Middle frontal gyrus (tissue), 1 donor: ENCODE results near the gene PHKG2.

Experiments used
- DNase-seq: peaks from one replicate; pipeline ENCODE4 v3.0.0-alpha.2; 2015; ENCODE audit warnings: low spot score; ENCODE audit errors: extremely low spot score

PHKG2 gene

DNA sequence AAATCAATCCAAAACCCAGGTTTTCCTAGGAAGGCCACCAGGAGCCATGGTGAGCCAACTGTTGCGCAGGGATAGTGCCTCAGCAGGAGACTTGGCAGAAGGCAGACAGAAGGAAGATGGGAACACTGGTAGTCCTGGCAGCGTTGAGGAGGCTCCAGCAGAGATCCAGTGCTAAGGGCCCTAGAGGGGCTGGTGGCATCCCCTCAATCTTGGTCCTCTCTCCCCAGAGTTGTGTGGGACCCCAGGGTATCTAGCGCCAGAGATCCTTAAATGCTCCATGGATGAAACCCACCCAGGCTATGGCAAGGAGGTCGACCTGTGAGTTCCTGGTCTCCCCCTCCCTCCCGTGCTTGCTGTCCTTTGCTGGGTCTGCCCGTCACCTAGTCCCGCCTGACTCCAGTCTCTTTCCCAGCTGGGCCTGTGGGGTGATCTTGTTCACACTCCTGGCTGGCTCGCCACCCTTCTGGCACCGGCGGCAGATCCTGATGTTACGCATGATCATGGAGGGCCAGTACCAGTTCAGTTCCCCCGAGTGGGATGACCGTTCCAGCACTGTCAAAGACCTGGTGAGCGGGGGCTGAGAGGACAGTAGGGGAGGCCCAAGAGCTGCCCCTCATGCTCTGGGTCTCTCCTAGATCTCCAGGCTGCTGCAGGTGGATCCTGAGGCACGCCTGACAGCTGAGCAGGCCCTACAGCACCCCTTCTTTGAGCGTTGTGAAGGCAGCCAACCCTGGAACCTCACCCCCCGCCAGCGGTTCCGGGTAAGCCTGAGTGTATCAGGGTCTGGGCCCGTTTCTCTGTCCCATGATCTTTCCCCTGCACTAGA is 7.9 kb downstream of the PHKG2 start:
- DNase-seq: no peak

- no peak for DNase-seq
Measured at GRCh38 chr16:30756781-30757100, 8.5 kb downstream of the PHKG2 start.

- no peak for DNase-seq
Measured at GRCh38 chr16:30757316-30757715, 9.1 kb downstream of the PHKG2 start.

- no peak for DNase-seq
Measured at GRCh38 chr16:30758988-30759491, 10.8 kb downstream of the PHKG2 start.

- DNase-seq: no peak
Measured at GRCh38 chr16:30760001-30760559, 11.9 kb downstream of the PHKG2 start.

DNA sequence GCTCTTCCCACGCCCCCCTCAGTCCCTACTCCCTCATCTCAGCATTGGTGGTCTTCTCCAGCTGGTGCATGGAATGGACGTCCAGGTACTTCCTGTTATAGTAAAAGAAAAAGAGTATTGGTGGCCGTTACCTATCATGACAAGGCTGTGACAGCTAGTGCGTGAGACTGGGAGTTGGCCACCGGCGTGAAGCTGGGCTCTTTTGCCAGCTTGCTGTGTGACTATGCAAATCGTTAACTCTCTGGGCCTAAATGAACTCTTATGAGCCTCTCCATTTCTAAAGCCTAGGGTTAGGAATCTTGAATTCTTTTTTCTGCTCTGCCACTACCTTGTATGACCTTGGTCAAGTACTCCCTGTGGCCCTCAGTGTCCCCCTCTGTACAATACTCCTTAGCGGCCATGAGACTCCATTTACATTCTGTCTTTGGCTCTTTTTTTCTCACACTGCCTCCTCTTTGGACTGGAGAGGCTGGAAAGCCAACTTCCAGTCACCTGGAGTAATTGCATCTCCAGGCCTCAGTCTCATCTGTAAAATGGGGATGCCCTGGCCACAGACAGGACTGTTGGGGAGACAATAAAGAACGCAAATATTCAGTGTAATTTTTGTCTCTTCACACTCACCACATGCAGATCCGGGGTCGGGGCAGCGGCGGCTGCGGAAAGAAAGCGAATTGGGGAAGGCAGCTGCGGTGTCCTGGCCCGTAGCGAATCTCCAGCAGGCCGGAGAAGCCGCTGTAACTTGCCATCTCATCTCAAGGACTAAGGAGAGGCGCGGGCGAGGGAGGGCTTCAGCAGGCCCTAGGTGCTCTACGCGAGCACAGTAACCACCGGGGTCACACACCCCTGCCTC is 12.6 kb downstream of the PHKG2 start:
- DNase-seq: no peak

- DNase-seq: no peak
Measured at GRCh38 chr16:30761427-30761927, 13.3 kb downstream of the PHKG2 start.

DNA sequence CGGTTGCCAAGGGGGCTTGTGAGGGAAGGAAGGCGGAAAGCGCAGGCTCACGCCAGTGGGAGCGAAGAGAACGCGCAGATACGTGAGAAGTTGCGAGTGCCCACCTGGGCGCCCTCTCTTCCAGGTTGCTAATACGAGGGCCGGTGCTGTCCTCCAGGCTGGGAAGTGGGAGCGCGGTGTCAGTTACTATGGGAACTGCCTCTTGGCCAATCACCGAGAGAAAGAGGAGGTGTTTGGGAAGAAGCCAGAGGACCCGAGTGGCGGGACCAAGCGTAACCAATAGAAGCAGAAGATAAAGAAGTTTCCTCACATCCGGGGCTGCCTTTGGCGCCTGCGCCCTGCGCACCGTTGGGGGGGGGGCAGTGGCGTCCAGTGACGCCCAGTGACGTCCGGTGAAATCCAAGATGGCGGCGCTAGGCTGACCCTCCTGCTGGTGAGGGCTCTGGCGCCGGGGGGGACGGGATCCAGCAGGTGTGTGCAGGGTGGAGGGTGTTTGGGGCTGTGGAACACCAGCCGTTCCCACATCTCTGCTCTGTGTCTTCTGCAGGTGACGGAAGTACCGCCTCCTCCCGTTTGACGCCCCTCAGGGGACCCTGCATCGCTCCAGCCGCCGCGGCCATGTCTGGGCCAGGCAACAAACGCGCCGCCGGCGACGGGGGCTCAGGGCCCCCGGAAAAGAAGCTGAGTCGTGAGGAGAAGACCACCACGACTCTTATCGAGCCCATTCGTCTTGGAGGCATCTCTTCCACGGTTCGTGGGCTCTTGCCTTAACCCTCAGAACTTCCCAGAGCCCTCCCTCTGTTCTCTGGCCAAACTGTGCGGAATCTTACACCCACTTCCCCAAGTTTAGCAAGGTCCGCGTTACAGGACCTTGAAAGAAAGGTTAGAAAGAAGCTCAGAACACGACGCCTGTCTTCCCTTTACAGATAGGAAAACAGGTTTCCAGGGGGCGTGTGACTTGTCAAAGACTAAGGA is 14.0 kb downstream of the PHKG2 start, which contains the start of the genes CFAP119 and RNF40:
TSS of gene CFAP119 (minus strand) at position 135 of the 975 bp plus-strand sequence. CDS start 314 bp downstream, outside the sequence.
TSS of gene RNF40 (plus strand) at position 395 of the 975 bp plus-strand sequence. CDS start at position 619, 224 bp downstream.
- DNase-seq: peak; percentile 94

DNA sequence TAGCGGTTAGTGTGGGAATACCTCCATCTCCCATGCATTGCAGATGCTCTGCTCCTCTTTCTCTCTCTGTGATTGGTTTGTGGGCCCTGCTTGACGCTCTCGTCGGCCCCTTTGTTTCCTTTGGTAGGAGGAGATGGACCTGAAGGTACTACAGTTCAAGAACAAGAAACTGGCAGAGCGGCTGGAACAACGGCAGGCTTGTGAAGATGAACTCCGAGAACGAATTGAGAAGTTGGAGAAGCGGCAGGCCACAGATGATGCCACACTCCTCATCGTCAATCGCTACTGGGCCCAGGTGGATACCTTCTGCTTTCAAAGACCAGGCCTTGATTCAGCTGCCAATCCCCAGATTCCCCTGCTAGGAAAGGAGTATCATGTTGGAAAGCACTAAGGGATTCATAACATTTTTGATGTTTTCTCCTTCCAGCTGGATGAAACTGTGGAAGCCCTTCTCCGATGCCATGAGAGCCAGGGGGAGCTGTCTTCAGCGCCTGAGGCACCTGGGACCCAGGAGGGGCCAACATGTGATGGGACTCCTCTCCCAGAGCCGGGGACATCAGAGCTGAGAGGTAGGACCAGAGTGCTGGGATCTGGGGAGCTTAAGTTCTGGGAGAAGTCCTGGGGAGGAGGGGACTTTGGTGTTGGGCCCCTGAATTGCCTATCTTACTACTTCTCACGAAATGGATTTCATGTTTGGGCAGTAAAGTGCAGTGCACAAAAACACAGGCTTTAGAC is 14.9 kb downstream of the PHKG2 start:
- DNase-seq: no peak

DNA sequence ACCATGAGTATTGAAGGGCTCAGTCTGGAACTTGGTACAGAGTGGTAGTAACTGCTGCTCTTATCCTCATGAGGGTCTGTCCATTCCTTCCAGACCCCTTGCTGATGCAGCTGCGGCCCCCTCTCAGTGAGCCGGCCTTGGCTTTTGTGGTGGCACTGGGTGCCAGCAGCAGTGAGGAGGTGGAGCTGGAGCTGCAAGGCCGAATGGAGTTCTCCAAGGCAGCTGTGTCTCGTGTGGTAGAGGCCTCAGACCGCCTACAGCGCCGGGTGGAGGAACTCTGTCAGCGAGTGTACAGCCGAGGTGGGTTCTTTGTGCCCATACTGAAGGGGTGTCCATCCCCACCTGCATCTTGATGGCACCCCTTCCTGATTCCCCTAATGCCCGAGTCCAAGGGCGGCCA is 15.9 kb downstream of the PHKG2 start:
- no peak for DNase-seq

DNA sequence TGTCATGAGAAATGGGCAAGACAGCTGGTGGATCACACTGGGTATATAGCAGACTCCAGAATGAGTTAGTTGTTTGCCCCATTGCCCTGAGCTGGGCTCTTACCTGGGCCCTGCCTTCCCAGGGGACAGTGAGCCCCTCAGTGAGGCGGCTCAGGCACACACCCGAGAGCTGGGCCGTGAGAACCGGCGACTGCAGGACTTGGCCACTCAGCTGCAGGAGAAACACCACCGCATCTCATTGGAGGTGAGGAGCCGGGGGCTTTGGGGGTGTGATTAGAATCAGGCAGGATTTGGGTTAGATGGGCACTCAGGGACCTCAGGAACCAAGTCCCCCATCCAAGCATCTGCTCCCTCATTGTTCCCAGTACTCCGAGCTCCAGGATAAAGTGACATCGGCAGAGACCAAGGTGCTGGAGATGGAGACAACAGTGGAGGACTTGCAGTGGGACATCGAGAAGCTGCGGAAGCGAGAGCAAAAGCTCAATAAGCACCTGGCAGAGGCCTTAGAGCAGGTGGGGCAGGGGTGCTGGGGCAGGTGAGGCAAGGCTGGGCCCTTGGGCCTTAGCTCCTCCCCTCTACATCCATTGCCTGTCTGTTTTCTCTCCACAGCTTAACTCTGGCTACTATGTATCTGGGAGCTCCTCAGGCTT is 16.7 kb downstream of the PHKG2 start:
- DNase-seq: no peak

DNA sequence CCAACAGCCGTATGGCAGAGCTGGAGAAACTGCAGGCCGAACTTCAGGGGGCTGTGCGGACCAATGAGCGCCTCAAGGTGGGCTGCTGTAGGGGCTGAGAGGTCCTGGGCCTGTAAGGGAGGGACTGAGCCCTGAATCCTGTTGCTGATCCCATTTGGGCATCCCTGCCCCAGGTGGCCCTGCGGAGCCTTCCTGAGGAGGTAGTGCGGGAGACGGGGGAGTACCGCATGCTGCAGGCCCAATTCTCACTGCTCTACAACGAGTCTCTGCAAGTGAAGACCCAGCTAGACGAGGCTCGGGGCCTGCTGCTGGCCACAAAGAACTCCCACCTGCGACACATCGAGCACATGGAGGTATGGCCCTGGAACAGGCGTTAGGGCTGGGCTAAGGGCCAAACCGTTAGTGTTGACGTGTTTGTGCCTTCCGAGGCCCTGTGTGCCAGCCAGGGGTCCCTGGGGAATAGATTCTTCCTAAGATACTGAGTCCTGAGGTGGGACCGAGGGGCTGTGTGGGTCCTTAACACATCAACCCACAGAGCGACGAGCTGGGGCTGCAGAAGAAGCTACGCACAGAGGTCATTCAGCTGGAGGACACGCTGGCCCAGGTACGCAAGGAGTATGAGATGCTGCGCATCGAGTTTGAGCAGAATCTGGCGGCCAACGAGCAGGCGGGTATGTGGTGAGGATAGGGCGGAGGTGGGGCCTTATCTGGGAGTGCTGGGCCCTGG is 18.1 kb downstream of the PHKG2 start:
- no peak for DNase-seq

- no peak for DNase-seq
Measured at GRCh38 chr16:30766933-30767284, 18.7 kb downstream of the PHKG2 start.

DNA sequence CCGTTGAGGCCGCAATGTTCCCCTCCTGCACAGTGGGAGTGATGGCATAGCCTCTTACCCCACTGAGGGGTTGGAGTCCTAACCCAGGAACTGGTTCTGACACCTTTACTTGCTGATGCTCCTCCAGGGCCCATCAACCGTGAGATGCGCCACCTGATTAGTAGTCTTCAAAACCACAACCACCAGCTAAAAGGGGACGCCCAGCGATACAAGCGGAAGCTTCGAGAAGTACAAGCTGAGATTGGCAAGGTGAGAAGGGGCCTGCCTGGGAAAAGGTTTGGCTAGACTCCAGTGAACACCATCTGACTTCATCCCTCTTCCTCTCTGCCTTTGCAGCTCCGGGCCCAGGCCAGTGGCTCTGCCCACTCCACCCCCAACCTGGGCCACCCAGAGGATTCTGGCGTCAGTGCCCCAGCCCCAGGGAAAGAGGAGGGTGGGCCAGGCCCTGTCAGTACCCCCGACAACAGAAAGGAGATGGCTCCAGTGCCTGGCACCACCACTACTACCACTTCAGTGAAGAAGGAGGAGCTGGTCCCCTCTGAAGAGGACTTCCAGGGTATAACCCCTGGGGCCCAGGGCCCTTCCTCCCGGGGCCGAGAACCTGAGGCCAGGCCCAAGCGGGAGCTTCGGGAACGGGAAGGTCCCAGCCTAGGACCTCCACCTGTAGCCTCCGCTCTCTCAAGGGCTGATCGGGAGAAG is 19.7 kb downstream of the PHKG2 start:
- DNase-seq: no peak

- DNase-seq: no peak
Measured at GRCh38 chr16:30768583-30769181, 20.5 kb downstream of the PHKG2 start.

DNA sequence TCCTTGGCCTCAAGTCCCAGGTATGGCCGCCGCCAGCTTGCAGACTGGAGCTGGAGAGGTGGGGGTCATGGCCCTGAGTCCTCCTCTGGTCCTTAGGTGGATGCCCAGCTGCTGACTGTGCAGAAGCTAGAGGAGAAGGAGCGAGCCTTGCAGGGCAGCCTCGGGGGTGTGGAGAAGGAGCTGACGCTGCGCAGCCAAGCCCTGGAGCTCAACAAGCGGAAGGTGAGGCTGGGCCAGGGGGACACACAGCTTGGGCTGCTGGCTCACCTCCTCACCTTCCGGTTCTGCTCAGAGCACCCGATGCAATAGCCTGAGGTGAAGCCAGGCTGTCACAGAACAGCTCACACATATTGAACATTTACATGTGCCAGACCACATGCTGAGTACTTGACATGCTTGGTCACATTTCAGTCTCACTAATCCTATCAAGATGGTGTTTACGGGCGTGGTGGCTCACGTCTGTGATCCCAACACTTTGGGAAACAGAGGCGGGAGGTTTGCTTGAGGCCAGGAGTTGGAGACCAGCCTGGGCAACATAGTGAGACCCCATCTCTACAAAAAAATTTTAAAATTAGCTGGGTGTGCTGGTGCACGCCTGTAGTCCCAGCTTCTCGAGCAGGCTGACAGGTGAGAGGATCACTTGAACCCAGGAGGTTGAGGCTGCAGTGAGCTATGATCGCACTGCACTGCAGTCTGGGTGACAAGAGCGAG is 21.3 kb downstream of the PHKG2 start:
- DNase-seq: no peak

DNA sequence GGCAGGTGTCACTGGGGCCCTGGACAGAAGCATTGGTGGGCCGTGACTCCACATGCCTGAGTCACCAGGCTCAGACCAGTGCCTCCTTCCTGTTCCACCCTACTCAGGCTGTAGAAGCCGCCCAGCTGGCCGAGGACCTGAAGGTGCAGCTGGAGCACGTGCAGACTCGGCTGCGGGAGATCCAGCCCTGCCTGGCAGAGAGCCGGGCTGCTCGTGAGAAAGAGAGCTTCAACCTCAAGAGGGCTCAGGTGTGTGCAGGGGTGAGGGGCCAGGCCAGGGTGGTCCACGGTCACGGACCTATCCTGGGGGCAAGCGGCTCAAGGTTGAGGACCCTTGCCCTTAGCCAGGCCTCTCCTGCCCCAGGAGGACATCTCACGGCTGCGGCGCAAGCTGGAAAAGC is 23.5 kb downstream of the PHKG2 start:
- no peak for DNase-seq
